ENCODE measurements around the gene KCNQ5. TPM values are rescaled to one million over a fixed set of nuclear protein-coding genes. Genes with fewer than 3 reads are reported as not detected.

Gene KCNQ5
- total RNA-seq, 1 donor from 2014 or later: 2.1 TPM

DNA sequence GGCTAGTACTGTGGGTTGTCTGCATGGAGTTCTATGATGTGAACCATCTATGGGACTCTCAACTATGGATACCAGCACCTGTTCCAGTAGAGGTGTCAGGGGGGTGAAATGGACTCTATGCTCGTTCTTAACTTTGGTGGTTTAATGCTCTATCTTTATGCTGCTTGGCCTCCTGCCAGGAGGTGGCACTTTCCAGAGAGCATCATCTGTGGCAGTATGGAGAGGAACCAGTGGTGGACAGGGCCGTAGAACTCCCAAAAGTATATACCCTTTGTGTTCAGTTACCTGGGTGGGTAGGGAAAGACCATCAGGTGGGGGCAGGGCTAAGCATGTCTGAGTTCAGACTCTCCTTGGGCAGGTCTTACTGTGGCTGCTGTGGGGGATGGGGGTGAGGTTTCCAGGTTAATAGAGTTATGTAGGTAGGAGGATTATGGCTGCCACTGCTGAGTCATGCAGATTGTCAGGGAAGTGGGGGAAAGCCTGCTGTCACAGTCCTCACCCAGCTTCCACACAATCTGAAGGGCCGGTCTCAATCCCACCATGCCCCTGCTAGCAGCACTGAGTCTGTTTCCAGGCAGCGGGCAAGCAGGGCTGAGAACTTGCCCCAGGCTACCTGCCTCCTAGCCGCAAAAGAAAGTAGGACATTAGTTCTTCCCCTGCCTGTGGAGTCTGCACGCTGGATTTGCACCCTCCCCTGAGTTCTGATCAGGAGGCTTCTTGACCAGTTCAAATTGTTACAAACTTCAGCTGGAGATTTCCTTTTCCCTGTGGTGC is 284.0 kb downstream of the KCNQ5 start:
- peak; percentile 10 for DNase-seq (ENCODE audit: low read depth)
- FAIRE-seq: no peak
- Histone ChIP-seq H3K27me3 (ENCODE audit: control insufficient read depth, insufficient read depth, low read length) (no peaks in the 10 kb centered on the region), H3K4me3 (ENCODE audit: low read depth, low read length) (no peak overlapping the region), H3K36me3 (ENCODE audit: control insufficient read depth, insufficient read depth, low read length) (no peaks in the 10 kb centered on the region)
- TF ChIP-seq, protein P1, sequence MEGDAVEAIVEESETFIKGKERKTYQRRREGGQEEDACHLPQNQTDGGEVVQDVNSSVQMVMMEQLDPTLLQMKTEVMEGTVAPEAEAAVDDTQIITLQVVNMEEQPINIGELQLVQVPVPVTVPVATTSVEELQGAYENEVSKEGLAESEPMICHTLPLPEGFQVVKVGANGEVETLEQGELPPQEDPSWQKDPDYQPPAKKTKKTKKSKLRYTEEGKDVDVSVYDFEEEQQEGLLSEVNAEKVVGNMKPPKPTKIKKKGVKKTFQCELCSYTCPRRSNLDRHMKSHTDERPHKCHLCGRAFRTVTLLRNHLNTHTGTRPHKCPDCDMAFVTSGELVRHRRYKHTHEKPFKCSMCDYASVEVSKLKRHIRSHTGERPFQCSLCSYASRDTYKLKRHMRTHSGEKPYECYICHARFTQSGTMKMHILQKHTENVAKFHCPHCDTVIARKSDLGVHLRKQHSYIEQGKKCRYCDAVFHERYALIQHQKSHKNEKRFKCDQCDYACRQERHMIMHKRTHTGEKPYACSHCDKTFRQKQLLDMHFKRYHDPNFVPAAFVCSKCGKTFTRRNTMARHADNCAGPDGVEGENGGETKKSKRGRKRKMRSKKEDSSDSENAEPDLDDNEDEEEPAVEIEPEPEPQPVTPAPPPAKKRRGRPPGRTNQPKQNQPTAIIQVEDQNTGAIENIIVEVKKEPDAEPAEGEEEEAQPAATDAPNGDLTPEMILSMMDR (IDR thresholded peaks at IDR 0.05; ENCODE audit: insufficient read depth, low read length, severe bottlenecking): no peak

DNA sequence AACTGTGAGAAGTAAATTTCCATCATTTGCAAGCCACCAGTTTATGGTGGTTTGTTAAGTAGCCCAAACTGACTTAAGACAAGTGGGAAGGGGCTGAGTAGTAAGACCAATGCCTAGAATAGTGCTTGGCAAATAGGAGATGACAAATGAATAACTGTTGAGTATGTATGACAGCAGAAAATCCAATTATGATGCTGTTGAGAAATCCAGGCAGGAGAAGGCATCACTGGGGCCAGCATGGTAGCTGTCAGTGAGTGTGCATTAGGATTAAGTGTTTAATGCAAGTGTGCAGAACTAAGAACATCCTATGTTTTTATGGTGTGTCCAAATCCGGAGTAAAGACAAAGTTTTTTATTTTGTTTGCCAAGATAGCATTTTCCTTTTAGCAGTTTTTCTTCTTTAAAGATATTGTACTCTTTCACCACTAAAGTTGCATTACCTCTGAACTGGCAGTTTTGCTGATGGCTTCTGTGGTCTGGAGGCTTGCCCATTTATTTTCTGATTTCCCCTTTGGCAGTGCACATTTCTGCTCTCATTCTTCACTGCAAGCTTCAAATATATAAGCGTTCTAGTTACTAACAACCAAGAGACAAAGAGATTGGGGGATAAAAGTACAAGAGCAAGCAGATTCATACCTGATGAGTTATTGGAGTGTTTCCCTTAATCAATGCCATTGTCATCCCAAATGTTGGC is 289.7 kb downstream of the KCNQ5 start:
- peak; percentile 12 for DNase-seq (ENCODE audit: low read depth)
- Histone ChIP-seq H3K4me3 (ENCODE audit: low read depth, low read length) (no peak overlapping the region), H3K36me3 (ENCODE audit: control insufficient read depth, insufficient read depth, low read length) (no peaks in the 10 kb centered on the region), H3K27me3 (ENCODE audit: control insufficient read depth, insufficient read depth, low read length) (no peaks in the 10 kb centered on the region)
- TF ChIP-seq, protein P1 (IDR thresholded peaks at IDR 0.05; ENCODE audit: insufficient read depth, low read length, severe bottlenecking): no peak
- no peak for FAIRE-seq

DNA sequence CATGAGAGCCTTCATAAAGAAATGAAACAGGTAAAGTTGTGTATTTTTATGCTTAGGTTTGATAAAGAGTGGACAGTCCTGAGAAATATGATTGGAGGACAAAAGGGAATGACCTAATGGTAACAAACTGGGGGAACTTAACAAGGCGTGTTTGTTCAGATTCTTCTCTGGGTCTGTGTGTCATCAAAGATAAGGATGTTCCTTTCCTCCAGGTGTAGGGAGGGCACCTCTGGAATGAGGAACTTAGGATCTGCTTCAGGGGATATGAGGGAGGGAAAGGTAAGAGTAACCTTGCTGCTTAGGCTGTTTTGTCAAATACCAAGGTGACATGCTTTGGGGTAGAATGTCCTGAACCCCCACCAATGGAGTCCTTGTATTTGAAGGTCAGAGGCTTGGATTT is 291.9 kb downstream of the KCNQ5 start:
- no peak for FAIRE-seq

DNA sequence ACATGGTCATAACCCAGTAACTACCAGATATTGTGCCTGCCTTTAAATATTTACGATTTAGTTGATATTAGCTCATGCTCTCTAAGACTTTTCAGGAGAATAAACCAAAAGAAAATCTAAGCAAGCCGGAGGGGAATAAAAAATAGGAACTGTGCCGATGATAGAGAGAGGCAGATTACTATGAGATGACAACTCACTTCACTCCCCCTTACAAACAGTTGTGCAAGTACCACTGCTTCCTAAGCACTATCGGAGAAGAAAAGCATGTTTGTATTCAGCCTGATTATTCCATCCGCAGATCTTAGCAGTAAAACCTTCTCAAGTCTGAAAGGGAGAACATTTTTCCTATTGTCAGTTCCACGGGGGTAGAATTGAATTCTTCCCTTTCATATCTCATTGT is 294.4 kb downstream of the KCNQ5 start:
- DNase-seq (ENCODE audit: low read depth) (no peak), FAIRE-seq (no peak)
- TF ChIP-seq, protein P1 (IDR thresholded peaks at IDR 0.05; ENCODE audit: insufficient read depth, low read length, severe bottlenecking): no peak
- H3K27me3 ChIP-seq (ENCODE audit: control insufficient read depth, insufficient read depth, low read length): no peaks in the 10 kb centered on the region
- no peaks in the 10 kb centered on the region for H3K36me3 ChIP-seq (ENCODE audit: control insufficient read depth, insufficient read depth, low read length)
- no peak overlapping the region for H3K4me3 ChIP-seq (ENCODE audit: low read depth, low read length)

More for the DNA sequence above, 291.9 kb downstream of the KCNQ5 start:
- TF ChIP-seq, protein P1 (IDR thresholded peaks at IDR 0.05; ENCODE audit: insufficient read depth, low read length, severe bottlenecking): no peak
- peak; percentile 69 for DNase-seq (ENCODE audit: low read depth)
- no peak overlapping the region for H3K4me3 ChIP-seq (ENCODE audit: low read depth, low read length)
- no peaks in the 10 kb centered on the region for H3K36me3 ChIP-seq (ENCODE audit: control insufficient read depth, insufficient read depth, low read length)
- H3K27me3 ChIP-seq (ENCODE audit: control insufficient read depth, insufficient read depth, low read length): no peaks in the 10 kb centered on the region

DNA sequence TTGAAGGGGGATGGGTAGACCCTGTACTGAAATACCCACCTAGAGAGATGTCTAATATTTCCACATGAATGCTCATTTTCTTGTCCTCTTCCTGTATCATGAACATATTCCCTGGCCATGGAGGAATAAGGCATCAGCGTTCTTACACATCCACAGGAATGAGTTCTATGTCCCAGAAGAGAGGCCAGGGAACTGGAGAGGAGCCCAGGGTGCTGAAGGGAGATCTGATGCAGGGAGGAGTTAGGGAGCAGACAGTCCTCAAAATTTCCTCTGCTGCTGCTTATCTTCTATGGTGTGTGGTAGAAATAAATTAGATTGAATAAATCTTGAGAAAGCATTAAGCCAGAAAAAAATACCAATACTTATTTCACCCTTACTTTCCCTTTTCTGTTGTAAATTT is 295.0 kb downstream of the KCNQ5 start:
- Histone ChIP-seq H3K4me3 (ENCODE audit: low read depth, low read length) (no peak overlapping the region), H3K27me3 (ENCODE audit: control insufficient read depth, insufficient read depth, low read length) (no peaks in the 10 kb centered on the region), H3K36me3 (ENCODE audit: control insufficient read depth, insufficient read depth, low read length) (no peaks in the 10 kb centered on the region)
- FAIRE-seq (no peak), DNase-seq (ENCODE audit: low read depth) (no peak)
- TF ChIP-seq, protein P1 (IDR thresholded peaks at IDR 0.05; ENCODE audit: insufficient read depth, low read length, severe bottlenecking): no peak

Data from bronchial epithelial cell (primary cell).